ENCODE measurements around the gene CPPED1.
"Not testable (repeated sequence)": the region's sequence is repeated elsewhere in the genome, so short reads cannot be mapped to it uniquely, and the experiment has no call there.

CPPED1 gene

DNA sequence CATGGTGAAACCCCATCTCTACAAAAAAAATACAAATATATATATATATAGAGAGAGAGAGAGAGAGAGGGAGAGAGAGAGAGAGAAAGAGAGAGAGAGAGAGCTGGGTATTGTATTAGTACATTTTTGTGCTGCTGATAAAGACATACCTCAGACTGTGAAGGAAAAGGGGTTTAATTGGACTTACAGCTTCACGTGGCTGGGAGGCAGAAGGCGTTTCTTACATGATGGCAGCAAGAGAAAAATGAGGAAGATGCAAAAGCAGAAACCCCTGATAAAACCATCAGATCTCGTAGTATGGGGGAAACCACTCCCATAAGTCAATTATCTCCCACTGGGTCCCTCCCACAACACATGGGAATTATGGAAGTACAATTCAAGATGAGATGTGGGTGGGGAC lies 37.5 kb downstream of the CPPED1 start:
- H3K18ac ChIP-seq (ENCODE audit: low read depth in 1 of 2, low read length in 2 of 2); H2AK5ac ChIP-seq (ENCODE audit: low read length, severe bottlenecking); H2BK5ac ChIP-seq (ENCODE audit: low read depth, low read length, poor library complexity, severe bottlenecking); H3K4me2 ChIP-seq (ENCODE audit: low read length, poor library complexity, severe bottlenecking); H3K4me3 ChIP-seq (ENCODE audit: insufficient read depth in 1 of 2, low read depth in 1 of 2, low read length in 2 of 2); H3K23ac ChIP-seq (ENCODE audit: low read length in 2 of 2); H3K4ac ChIP-seq (ENCODE audit: low read depth in 1 of 2, low read length in 2 of 2); H3K14ac ChIP-seq (ENCODE audit: low read length in 2 of 2); H3K27ac ChIP-seq (ENCODE audit: low read length, poor library complexity, severe bottlenecking); H3K9ac ChIP-seq (ENCODE audit: low read length); H4K91ac ChIP-seq (ENCODE audit: low read length); DNase-seq; H3K36me3 ChIP-seq (ENCODE audit: control insufficient read depth in 1 of 2, insufficient read depth in 2 of 2, low read depth in 1 of 2, low read length in 2 of 2); H2AFZ ChIP-seq (ENCODE audit: low read depth, low read length); H2BK15ac ChIP-seq (ENCODE audit: low read depth, poor library complexity, severe bottlenecking); H3K4me1 ChIP-seq (ENCODE audit: control insufficient read depth, insufficient read depth, low read depth, low read length); H4K8ac ChIP-seq (ENCODE audit: low read length); H2BK120ac ChIP-seq (ENCODE audit: low read depth, low read length); H3K27me3 ChIP-seq (ENCODE audit: control insufficient read depth in 1 of 2, insufficient read depth in 1 of 2, low read length in 2 of 2); H3K9me3 ChIP-seq (ENCODE audit: control insufficient read depth, low read length); H2BK12ac ChIP-seq (ENCODE audit: low read length in 2 of 2): not testable (repeated sequence)
- 85% methylated on average over 2 of the region's 3 CpGs for WGBS
- peaks cover 12% of the 10 kb centered on the region for H3K79me1 ChIP-seq (replicated peaks; ENCODE audit: low read length, poor library complexity, severe bottlenecking)

DNA sequence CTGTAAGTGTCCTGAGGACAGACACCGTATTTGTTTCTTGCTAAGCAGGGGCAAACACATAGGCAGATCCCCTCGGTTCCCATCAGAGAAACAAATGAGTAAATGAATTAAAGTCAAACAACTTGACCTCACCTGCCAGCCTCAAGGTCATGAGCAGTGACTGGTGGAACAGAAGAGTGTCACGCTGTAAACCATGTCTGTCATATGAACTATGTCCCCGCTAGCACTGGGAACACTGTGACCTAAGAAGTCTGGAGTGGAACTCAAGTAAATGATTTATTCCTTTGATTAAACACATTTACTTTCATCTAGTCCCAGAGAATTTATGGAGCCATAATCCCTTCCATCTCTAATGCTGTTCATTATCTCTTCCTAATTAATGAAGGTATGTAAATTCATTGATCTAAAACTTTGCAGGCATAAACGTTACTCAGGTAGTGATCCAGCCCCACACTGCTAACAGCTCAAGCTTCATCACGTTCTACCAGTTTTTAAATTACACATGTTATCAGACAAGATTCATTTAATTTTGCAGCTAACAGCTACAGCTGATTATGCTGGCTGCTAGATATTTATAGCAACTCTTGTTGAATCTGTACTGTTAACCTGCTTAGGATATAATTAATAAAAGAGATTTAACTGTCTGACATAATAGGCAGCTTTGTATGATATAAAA lies 38.7 kb downstream of the CPPED1 start:
- Histone ChIP-seq H3K14ac (ENCODE audit: low read length in 2 of 2) (no peak overlapping the region), H2AFZ (ENCODE audit: low read depth, low read length) (no peak overlapping the region), H3K4me3 (ENCODE audit: insufficient read depth in 1 of 2, low read depth in 1 of 2, low read length in 2 of 2) (no peak overlapping the region), H3K79me1 (replicated peaks; ENCODE audit: low read length, poor library complexity, severe bottlenecking) (peaks cover 8% of the 10 kb centered on the region), H4K8ac (ENCODE audit: low read length) (no peak overlapping the region), H2BK5ac (ENCODE audit: low read depth, low read length, poor library complexity, severe bottlenecking) (no peak overlapping the region), H3K27me3 (ENCODE audit: control insufficient read depth in 1 of 2, insufficient read depth in 1 of 2, low read length in 2 of 2) (no peaks in the 10 kb centered on the region), H3K18ac (ENCODE audit: low read depth in 1 of 2, low read length in 2 of 2) (no peak overlapping the region), H3K36me3 (ENCODE audit: control insufficient read depth in 1 of 2, insufficient read depth in 2 of 2, low read depth in 1 of 2, low read length in 2 of 2) (peaks cover under 1 to 2% of the 10 kb centered on the region in 2 experiments), H2AK5ac (ENCODE audit: low read length, severe bottlenecking) (no peak overlapping the region), H3K27ac (ENCODE audit: low read length, poor library complexity, severe bottlenecking) (no peak overlapping the region), H3K4me1 (ENCODE audit: control insufficient read depth, insufficient read depth, low read depth, low read length) (no peaks in the 10 kb centered on the region), H3K4ac (ENCODE audit: low read depth in 1 of 2, low read length in 2 of 2) (no peak overlapping the region), H2BK12ac (ENCODE audit: low read length in 2 of 2) (no peak overlapping the region), H3K9me3 (ENCODE audit: control insufficient read depth, low read length) (no peaks in the 10 kb centered on the region), H2BK120ac (ENCODE audit: low read depth, low read length) (no peak overlapping the region), H3K4me2 (ENCODE audit: low read length, poor library complexity, severe bottlenecking) (no peak overlapping the region), H3K23ac (ENCODE audit: low read length in 2 of 2) (no peak overlapping the region), H3K9ac (ENCODE audit: low read length) (no peak overlapping the region), H4K91ac (ENCODE audit: low read length) (no peak overlapping the region), H2BK15ac (ENCODE audit: low read depth, poor library complexity, severe bottlenecking) (no peak overlapping the region)
- 83% methylated on average over 5 of the region's 6 CpGs for WGBS
- no peak for DNase-seq

DNA sequence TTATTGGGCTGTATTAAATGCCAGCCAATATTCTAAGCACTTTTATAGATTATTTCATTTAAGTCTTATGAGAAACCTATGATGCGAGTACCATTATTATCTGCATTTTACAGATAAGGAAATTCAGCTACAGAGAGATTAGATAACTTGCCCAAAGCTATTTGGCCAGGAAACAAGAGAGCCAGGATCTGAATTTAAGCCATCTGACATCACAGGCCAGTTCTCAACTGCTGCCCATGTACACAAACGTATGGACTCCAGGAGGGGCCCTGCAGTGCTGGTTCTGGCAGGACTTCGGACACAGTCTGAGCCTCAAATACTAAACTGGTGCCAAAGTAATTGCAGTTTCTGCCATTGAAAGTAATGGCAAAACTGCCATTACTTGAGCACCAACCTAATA lies 40.2 kb downstream of the CPPED1 start:
- Histone ChIP-seq H3K36me3 (ENCODE audit: control insufficient read depth in 1 of 2, insufficient read depth in 2 of 2, low read depth in 1 of 2, low read length in 2 of 2) (peaks cover 0 to 2% of the 10 kb centered on the region in 2 experiments), H3K4me2 (ENCODE audit: low read length, poor library complexity, severe bottlenecking) (no peak overlapping the region), H3K14ac (ENCODE audit: low read length in 2 of 2) (no peak overlapping the region), H3K23ac (ENCODE audit: low read length in 2 of 2) (no peak overlapping the region), H3K79me1 (replicated peaks; ENCODE audit: low read length, poor library complexity, severe bottlenecking) (peaks cover 7% of the 10 kb centered on the region), H2BK120ac (ENCODE audit: low read depth, low read length) (no peak overlapping the region), H2BK5ac (ENCODE audit: low read depth, low read length, poor library complexity, severe bottlenecking) (no peak overlapping the region), H2AFZ (ENCODE audit: low read depth, low read length) (no peak overlapping the region), H2BK12ac (ENCODE audit: low read length in 2 of 2) (no peak overlapping the region), H2BK15ac (ENCODE audit: low read depth, poor library complexity, severe bottlenecking) (no peak overlapping the region), H4K91ac (ENCODE audit: low read length) (no peak overlapping the region), H2AK5ac (ENCODE audit: low read length, severe bottlenecking) (no peak overlapping the region), H3K27ac (ENCODE audit: low read length, poor library complexity, severe bottlenecking) (no peak overlapping the region), H3K9me3 (ENCODE audit: control insufficient read depth, low read length) (no peaks in the 10 kb centered on the region), H4K8ac (ENCODE audit: low read length) (no peak overlapping the region), H3K4me1 (ENCODE audit: control insufficient read depth, insufficient read depth, low read depth, low read length) (no peaks in the 10 kb centered on the region), H3K18ac (ENCODE audit: low read depth in 1 of 2, low read length in 2 of 2) (no peak overlapping the region), H3K4me3 (ENCODE audit: insufficient read depth in 1 of 2, low read depth in 1 of 2, low read length in 2 of 2) (no peak overlapping the region), H3K4ac (ENCODE audit: low read depth in 1 of 2, low read length in 2 of 2) (no peak overlapping the region), H3K27me3 (ENCODE audit: control insufficient read depth in 1 of 2, insufficient read depth in 1 of 2, low read length in 2 of 2) (no peaks in the 10 kb centered on the region), H3K9ac (ENCODE audit: low read length) (no peak overlapping the region)
- DNase-seq, result no peak
- WGBS, result 95% methylated on average over 3 of the region's 3 CpGs

DNA sequence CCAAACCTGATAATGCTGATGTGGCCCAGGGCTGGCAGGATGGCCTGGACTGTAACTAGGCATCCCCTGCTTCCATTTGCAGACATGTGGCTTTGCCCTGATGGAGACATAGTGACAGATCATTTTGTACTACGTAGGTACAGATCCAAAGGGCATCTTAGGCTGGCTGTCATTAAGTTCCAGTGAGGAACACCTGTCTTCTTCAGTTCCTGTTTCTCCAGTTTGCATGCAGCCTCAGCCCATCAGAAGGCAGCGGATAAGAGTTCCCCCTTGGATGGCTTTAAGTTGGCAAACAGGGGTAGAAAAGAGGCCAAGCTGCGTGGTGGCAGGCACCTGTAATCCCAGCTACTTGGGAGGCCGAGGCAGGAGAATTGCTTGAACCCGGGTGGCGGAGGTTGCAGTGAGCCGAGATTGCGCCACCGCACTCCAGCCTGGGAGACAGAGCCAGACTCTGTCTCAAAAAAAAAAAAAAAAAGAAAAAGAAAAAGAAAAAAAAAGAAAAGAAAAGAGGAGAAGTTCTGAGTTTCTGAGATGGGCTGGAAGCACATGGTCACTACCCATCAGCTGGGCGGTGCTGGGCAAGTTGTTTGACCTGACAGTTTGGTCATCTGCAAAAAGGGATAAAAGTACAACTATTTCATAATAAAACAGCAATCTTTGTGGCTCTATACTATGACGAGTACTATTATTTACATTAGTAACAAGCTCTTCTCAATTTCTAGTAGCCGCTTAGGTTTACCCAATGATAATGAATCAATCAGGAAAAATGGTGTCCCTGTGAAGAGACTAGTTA lies 42.7 kb downstream of the CPPED1 start:
- Histone ChIP-seq H3K4ac (ENCODE audit: low read depth in 1 of 2, low read length in 2 of 2) (no peak overlapping the region), H3K4me3 (ENCODE audit: insufficient read depth in 1 of 2, low read depth in 1 of 2, low read length in 2 of 2) (no peak overlapping the region), H2BK15ac (ENCODE audit: low read depth, poor library complexity, severe bottlenecking) (no peak overlapping the region), H2AK5ac (ENCODE audit: low read length, severe bottlenecking) (no peak overlapping the region), H3K9me3 (ENCODE audit: control insufficient read depth, low read length) (no peaks in the 10 kb centered on the region), H3K79me1 (replicated peaks; ENCODE audit: low read length, poor library complexity, severe bottlenecking) (peaks cover 4% of the 10 kb centered on the region), H3K9ac (ENCODE audit: low read length) (no peak overlapping the region), H3K4me1 (ENCODE audit: control insufficient read depth, insufficient read depth, low read depth, low read length) (no peaks in the 10 kb centered on the region), H4K8ac (ENCODE audit: low read length) (no peak overlapping the region), H2BK12ac (ENCODE audit: low read length in 2 of 2) (no peak overlapping the region), H2BK5ac (ENCODE audit: low read depth, low read length, poor library complexity, severe bottlenecking) (no peak overlapping the region), H3K36me3 (ENCODE audit: control insufficient read depth in 1 of 2, insufficient read depth in 2 of 2, low read depth in 1 of 2, low read length in 2 of 2) (peaks cover 0 to 2% of the 10 kb centered on the region in 2 experiments), H3K4me2 (ENCODE audit: low read length, poor library complexity, severe bottlenecking) (no peak overlapping the region), H3K27me3 (ENCODE audit: control insufficient read depth in 1 of 2, insufficient read depth in 1 of 2, low read length in 2 of 2) (no peaks in the 10 kb centered on the region), H3K18ac (ENCODE audit: low read depth in 1 of 2, low read length in 2 of 2) (no peak overlapping the region), H2AFZ (ENCODE audit: low read depth, low read length) (no peak overlapping the region), H4K91ac (ENCODE audit: low read length) (no peak overlapping the region), H2BK120ac (ENCODE audit: low read depth, low read length) (no peak overlapping the region), H3K27ac (ENCODE audit: low read length, poor library complexity, severe bottlenecking) (no peak overlapping the region), H3K14ac (ENCODE audit: low read length in 2 of 2) (no peak overlapping the region), H3K23ac (ENCODE audit: low read length in 2 of 2) (no peak overlapping the region)
- no peak for DNase-seq
- WGBS, result 94% methylated on average over 10 of the region's 12 CpGs

All from mesenchymal stem cell (in vitro differentiated cells and primary cell).